Endometrial microvascular endothelial cells (primary cell): ENCODE results near the gene CLTA. TPM values are rescaled to one million over a fixed set of nuclear protein-coding genes. Genes with fewer than 3 reads are reported as not detected.
"Not testable (repeated sequence)": the region's sequence is repeated elsewhere in the genome, so short reads cannot be mapped to it uniquely, and the experiment has no call there.

Source experiments
- in situ Hi-C: cut with HindIII; loops from 2 replicates; pipeline ENCODE4 v1.10.0; 2017; ENCODE audit warnings: low sequenced_read_pairs, low pct_unique_long_range_greater_than_20kb; ENCODE audit errors: inconsistent ontology term
- total RNA-seq: library from RNA; depleted of rRNA; stranded (reverse); fragments of >200 nt; gene quantifications from one replicate; pipeline ENCODE4 v1.2.3, GENCODE V29; 2015; ENCODE audit errors: inconsistent ontology term

CLTA gene
- total RNA-seq, 1 donor from 2014 or later = 387 TPM

DNA sequence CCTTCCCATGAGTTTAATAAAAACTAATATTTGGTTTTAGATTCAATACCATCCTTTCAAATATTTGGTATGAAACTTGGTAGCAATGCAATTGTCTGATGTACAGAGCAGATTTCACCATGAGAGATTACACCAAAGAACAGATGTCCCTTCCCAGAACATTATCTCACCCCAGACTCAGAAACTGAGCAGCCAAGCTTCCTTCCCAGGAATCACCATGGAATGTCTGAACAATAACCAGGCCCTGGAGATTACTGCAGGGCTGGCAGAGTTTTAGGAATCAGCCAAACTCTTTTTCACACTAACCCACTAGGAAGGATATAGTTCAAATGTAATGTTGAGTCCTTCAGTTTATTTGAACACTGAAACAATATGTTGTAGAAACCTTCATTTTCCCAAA lies 23.9 kb downstream of the CLTA start:
- in situ Hi-C loops = loop anchor here (10.0 kb wide), 1 partner anchor 50 kb away; no protein-coding TSS in a partner anchor

DNA sequence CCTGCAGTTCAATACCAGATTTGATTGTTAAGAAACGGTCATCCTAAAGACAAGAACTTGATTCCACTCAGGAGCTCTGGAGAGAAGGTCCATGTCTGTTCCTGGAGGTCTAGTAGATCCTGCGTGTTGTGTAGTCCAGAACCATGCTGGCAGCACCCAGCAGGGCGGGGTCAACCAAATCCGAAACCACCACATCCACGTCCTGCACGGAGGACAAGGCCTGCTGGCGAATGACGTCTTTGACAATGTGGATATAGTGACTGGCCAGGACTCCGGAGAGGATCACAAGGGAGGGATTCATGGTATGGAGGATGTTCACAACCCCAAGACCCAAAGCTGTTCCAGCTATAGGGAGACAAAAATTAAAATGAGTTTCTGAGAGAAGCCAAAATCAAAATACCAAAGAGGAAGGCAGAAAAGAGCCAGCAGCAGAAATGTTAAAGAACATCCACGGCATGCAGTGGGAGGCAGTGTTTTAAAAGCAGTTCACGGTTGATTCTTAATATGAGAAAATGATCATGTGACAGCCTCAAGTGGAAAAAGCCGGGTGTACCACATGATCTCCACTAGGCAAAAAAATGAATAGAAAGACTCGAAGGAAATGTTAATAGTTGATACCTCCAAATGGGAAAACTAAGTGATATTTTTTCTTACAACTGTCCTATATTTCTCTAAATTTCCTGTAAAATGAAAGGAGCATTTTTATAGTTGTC lies 26.7 kb downstream of the CLTA start:
- in situ Hi-C loops = loop anchor here (10.0 kb wide), 1 partner anchor 47 kb away; no protein-coding TSS in a partner anchor

GRCh38 chr9:36218011-36218410 lies 27.3 kb downstream of the CLTA start:
- in situ Hi-C loops = loop anchor here (10.0 kb wide), 1 partner anchor 47 kb away; no protein-coding TSS in a partner anchor

- in situ Hi-C loops = loop anchor here (10.0 kb wide), 1 partner anchor 46 kb away; no protein-coding TSS in a partner anchor
Measured at GRCh38 chr9:36218411-36218901, 27.7 kb downstream of the CLTA start.

- in situ Hi-C loops = no loop called here
Measured at GRCh38 chr9:36221667-36222066, 30.9 kb downstream of the CLTA start.

DNA sequence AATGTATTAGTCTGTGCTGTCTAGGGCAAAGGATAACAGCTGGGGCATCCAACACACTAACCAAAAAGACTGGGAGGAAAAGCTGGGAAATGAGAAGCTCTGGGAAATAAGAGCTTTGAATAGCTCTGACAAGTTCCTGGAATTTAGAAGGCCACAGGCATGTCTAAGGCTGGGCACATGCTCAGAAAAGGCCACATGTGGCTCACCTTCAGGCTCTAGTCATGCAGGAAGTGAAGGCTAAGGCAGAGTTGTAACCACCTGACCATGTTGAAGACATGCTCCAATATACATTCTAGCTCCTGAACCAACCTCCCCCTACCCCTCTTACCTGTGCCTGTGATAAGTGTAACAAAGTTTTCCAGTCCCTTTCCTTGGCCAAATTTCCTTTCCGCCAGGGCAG lies 31.7 kb downstream of the CLTA start:
- in situ Hi-C loops = no loop called here

- in situ Hi-C loops = no loop called here
Measured at GRCh38 chr9:36237230-36237629, 46.5 kb downstream of the CLTA start.

DNA sequence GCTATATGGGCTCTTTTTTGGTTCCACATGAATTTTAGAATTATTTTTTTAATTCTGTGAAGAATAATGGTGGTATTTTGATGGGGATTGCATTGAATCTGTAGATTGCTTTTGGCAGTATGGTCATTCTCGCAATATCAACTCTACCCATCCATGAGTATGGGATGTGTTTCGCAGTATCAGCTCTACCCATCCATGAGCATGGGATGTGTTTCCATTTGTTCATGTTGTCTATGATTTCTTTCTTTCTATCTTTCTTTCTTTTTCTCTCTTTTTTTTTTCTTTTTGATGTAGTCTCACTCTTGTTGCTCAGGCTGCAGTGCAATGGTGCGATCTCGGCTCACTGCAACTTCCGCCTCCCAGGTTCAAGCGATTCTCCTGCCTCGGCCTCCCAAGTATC lies 48.5 kb downstream of the CLTA start:
- in situ Hi-C loops = not testable (repeated sequence)

- in situ Hi-C loops = not testable (repeated sequence)
Measured at GRCh38 chr9:36239675-36240074, 49.0 kb downstream of the CLTA start.

GRCh38 chr9:36245906-36246305 lies 55.2 kb downstream of the CLTA start:
- in situ Hi-C loops = no loop called here

- in situ Hi-C loops = no loop called here
Measured at GRCh38 chr9:36247356-36247755, 56.6 kb downstream of the CLTA start.

GRCh38 chr9:36248061-36248460 lies 57.3 kb downstream of the CLTA start:
- in situ Hi-C loops = not testable (repeated sequence)

DNA sequence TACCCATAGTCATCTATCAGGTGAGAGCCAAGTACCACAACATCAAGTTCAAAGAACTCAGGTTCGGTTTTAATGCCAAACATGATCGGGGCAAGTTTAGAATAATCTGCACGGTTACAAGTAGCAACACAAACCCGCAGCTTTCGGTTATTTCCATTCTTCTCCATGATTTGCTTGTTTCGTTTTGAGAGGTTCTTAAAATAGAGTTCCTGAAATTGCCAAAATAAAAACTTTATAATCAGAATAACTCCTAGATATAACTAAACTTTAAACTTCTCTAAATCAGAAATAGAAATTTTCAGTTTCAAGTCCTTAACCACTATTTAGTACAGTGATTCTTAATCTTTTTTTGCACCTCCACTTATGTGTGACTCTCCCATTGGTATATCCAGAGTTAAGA lies 58.5 kb downstream of the CLTA start:
- in situ Hi-C loops = no loop called here

DNA sequence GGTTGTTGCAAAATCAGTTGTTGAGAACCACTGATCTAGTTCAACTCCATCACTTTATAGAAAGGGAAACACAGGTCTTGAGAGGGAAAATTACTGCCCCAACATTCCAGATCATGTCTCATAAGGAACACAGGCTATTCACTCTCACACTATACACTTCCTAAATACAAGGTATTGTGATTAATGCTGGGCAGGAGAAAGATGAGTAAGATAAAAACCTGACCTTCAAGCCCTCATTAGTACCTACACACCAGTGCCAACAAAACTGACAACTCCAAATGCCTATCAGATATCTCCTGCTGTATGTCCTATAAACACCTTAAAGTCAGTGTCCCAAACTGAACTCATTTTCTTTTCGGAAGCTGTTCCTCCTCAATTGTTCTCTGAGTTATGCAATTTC lies 59.4 kb downstream of the CLTA start:
- in situ Hi-C loops = no loop called here

DNA sequence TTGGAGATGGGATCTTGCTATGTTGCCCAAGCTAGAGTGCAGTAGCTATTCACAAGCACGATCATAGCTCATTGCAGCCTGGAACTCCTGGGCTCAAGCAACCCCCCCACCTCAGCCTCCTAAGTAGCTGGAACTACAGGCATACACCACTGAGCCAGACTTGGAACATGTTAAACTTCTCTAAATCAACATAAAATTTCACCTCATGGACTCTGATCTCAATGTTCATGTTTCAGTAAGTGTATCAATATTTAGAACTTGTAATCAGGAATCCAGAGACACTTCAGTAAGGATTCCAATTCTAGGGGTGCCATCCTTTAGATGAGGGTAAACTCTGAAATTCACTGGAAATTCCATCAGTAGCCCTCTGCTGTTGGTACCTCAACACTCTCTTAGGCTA lies 60.7 kb downstream of the CLTA start:
- in situ Hi-C loops = no loop called here

DNA sequence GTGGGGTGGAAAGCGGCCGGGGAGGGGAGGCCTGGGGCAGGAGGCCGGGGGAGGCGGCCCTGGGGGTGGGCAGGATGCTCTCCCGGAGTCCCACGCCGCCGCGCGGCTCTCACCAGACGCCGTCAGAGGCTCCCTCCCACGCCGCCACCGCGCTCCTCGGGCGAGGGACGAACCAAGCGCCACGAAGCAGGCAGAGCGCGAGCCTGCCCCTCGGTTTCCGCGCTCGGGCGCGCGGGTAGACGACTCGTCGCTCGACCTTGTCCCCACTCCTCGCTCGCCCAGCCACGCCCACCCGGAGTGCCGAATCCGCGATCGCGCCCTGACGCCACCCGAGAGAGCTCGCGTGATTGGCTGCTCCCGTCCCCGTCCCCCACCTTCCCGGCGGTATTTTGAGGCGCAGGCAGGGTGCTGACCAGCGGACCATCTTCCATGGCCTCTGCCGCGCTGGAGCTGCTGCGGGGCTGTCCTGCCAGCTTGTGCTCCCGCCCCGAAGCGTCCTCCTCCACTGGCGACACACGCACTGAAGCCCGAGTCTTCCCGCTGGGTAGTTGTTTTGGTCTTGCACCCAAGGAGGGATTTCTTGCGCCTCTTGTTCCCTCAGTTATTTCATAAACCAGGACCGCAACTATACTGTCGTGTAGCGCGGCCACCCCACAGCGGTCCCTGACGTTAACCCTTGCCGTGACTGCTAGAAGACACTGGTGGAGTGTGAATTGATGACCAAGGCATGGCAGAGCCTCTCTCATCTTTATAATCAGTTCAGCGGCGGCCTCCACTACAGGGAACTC lies 67.7 kb downstream of the CLTA start, which contains the start of gene GNE:
TSS of gene GNE (minus strand) at position 241 of the 788 bp plus-strand sequence. CDS start 9,093 bp downstream, outside the sequence.
- in situ Hi-C loops = no loop called here

GRCh38 chr9:36258996-36259533 lies 68.3 kb downstream of the CLTA start:
- in situ Hi-C loops = no loop called here
